Fibroblast of lung (primary cell): ENCODE data around the gene C16orf87. TPM values are rescaled to one million over a fixed set of nuclear protein-coding genes. Genes with fewer than 3 reads are reported as not detected.

Experiments
- DNase-seq, 2 donors: peaks; one replicate each; pipeline versions ENCODE4 v3.0.0 to v3.0.0-alpha.2; 2010; ENCODE audit warnings: low read depth in 2 of 2
- H2AFZ ChIP-seq: 2 replicates; pipeline ENCODE4 v1.5.1; 2012; ENCODE audit warnings: low read length, control low read depth, inconsistent platforms
- H3K27ac ChIP-seq: 2 replicates; pipeline ENCODE4 v1.5.1; 2011; ENCODE audit warnings: low read length, control low read depth; ENCODE audit not compliant: insufficient read depth
- H3K27me3 ChIP-seq: 2 replicates; pipeline ENCODE4 v1.5.1; 2011; ENCODE audit warnings: mild to moderate bottlenecking, low read length; ENCODE audit not compliant: control insufficient read depth, insufficient read depth
- H3K36me3 ChIP-seq: 2 replicates; pipeline ENCODE4 v1.5.1; 2011; ENCODE audit warnings: low read length; ENCODE audit not compliant: control insufficient read depth, insufficient read depth
- H3K4me1 ChIP-seq: 2 replicates; pipeline ENCODE4 v1.5.1; 2011; ENCODE audit warnings: low read length; ENCODE audit not compliant: control insufficient read depth, insufficient read depth; ENCODE audit errors: extremely low read depth
- H3K4me2 ChIP-seq: 2 replicates; pipeline ENCODE4 v1.5.1; 2011; ENCODE audit warnings: low read length, control low read depth; ENCODE audit not compliant: insufficient read depth; ENCODE audit errors: extremely low read depth
- H3K4me3 ChIP-seq, 4 experiments: fragments of 200-600 bp in 1 of 4; sonication (generic) in 1 of 4; replicated peaks in 1 of 4; 2 replicates each; pipeline ENCODE4 v1.5.1; 2011 to 2016; ENCODE audit warnings: low read length in 4 of 4, low read depth in 3 of 4, mild to moderate bottlenecking in 3 of 4, control low read depth in 2 of 4, inconsistent platforms in 1 of 4, mixed read lengths in 1 of 4; ENCODE audit not compliant: insufficient read depth in 1 of 4; ENCODE audit errors: control extremely low read depth in 1 of 4
- H3K79me2 ChIP-seq: 2 replicates; pipeline ENCODE4 v1.5.1; 2012; ENCODE audit warnings: mild to moderate bottlenecking, low read length, inconsistent platforms; ENCODE audit not compliant: control insufficient read depth, insufficient read depth
- H3K9ac ChIP-seq: 2 replicates; pipeline ENCODE4 v1.5.1; 2011; ENCODE audit warnings: mild to moderate bottlenecking, low read length, control low read depth; ENCODE audit not compliant: insufficient read depth
- H3K9me3 ChIP-seq: 2 replicates; pipeline ENCODE4 v1.5.1; 2012; ENCODE audit warnings: low read depth, low read length; ENCODE audit not compliant: control insufficient read depth, insufficient read depth
- H4K20me1 ChIP-seq: 2 replicates; pipeline ENCODE4 v1.5.1; 2011; ENCODE audit warnings: low read length; ENCODE audit not compliant: control insufficient read depth, insufficient read depth; ENCODE audit errors: extremely low read depth
- EZH2 ChIP-seq: IDR thresholded peaks from 2 replicates; pipeline ENCODE4 v1.5.1; 2012; ENCODE audit warnings: low read length, control low read depth, mild to moderate bottlenecking; ENCODE audit errors: missing control alignments
- polyA plus RNA-seq, 2 donors: library from polyadenylated mRNA; depleted of rRNA in 1 of 2; stranded (reverse) in 1 of 2; unstranded in 1 of 2; fragments of >200 nt; gene quantifications; 2 replicates each; pipeline ENCODE4 v1.2.1, GENCODE V29; 2011 to 2012; ENCODE audit warnings: missing spikeins in 1 of 2
- total RNA-seq: library from RNA; depleted of rRNA; stranded (reverse); fragments of >200 nt; gene quantifications from 2 replicates; pipeline ENCODE4 v1.2.1, GENCODE V29; 2014
- TF ChIP-seq, protein P1 (sequence below), 2 donors: IDR thresholded peaks in 1 of 2; conservative IDR thresholded peaks in 1 of 2; 1 replicate in 1 of 2; 2 replicates in 1 of 2; pipeline ENCODE4 v1.5.1; 2011 to 2012; ENCODE audit warnings: low read length in 2 of 2, control low read depth in 1 of 2, inconsistent platforms in 1 of 2, low read depth in 1 of 2, mild to moderate bottlenecking in 1 of 2

C16orf87 gene
- total and polyA plus RNA-seq, 2 donors (not counting 1 experiment from before 2014, with no cell fraction given) = 11.6 to 12.1 TPM

DNA sequence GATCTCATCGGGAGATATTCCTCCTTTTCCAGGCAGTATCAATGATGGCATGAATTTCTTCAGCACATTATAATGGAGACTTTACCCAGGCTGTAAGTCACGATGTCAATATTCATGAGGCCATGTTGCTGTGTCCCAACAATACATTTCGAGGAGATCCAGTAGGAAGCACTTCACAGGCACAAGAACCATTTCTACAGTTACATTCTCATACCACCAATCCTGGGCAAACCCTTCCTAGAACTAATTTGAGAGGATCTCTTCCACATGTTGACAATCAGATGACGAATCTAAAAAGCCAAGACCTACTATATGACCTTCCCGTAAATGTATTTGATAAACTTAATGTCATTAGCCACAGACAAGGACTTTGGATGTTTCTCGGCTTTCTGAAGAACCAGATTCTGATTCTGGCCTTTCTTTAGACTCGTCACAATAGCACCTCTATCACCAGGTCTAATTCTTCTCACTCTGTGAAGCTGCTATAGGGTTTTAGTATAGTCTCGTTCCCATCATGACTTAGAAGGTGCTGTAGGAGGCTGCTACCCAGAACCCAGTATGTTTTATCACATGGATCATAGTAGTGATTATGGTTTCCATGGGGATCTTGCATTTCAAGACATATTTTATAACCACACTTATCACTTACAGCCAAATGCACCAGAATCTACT lies 40.2 kb downstream of the C16orf87 start:
- Histone ChIP-seq H2AFZ (peak overlapping the region; percentile 94), H3K9me3 (no peaks in the 10 kb centered on the region), H3K4me3 (peak overlapping the region in 3 of 4 experiments; percentile 51 to 67 (median 66)), H3K27me3 (no peaks in the 10 kb centered on the region), H3K4me2 (peak overlapping the region; percentile 70), H4K20me1 (no peaks in the 10 kb centered on the region), H3K9ac (no peak overlapping the region), H3K79me2 (no peaks in the 10 kb centered on the region), H3K27ac (no peak overlapping the region), H3K4me1 (no peaks in the 10 kb centered on the region), H3K36me3 (no peaks in the 10 kb centered on the region)
- peak in 1 of 2 donors; percentile 6 for DNase-seq
- TF ChIP-seq, protein P1, sequence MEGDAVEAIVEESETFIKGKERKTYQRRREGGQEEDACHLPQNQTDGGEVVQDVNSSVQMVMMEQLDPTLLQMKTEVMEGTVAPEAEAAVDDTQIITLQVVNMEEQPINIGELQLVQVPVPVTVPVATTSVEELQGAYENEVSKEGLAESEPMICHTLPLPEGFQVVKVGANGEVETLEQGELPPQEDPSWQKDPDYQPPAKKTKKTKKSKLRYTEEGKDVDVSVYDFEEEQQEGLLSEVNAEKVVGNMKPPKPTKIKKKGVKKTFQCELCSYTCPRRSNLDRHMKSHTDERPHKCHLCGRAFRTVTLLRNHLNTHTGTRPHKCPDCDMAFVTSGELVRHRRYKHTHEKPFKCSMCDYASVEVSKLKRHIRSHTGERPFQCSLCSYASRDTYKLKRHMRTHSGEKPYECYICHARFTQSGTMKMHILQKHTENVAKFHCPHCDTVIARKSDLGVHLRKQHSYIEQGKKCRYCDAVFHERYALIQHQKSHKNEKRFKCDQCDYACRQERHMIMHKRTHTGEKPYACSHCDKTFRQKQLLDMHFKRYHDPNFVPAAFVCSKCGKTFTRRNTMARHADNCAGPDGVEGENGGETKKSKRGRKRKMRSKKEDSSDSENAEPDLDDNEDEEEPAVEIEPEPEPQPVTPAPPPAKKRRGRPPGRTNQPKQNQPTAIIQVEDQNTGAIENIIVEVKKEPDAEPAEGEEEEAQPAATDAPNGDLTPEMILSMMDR (conservative IDR thresholded peaks at IDR 0.05 in 1 of 2, IDR thresholded peaks at IDR 0.05 in 1 of 2; ENCODE audit: low read depth in 1 of 2, low read length in 2 of 2) = no peak

DNA sequence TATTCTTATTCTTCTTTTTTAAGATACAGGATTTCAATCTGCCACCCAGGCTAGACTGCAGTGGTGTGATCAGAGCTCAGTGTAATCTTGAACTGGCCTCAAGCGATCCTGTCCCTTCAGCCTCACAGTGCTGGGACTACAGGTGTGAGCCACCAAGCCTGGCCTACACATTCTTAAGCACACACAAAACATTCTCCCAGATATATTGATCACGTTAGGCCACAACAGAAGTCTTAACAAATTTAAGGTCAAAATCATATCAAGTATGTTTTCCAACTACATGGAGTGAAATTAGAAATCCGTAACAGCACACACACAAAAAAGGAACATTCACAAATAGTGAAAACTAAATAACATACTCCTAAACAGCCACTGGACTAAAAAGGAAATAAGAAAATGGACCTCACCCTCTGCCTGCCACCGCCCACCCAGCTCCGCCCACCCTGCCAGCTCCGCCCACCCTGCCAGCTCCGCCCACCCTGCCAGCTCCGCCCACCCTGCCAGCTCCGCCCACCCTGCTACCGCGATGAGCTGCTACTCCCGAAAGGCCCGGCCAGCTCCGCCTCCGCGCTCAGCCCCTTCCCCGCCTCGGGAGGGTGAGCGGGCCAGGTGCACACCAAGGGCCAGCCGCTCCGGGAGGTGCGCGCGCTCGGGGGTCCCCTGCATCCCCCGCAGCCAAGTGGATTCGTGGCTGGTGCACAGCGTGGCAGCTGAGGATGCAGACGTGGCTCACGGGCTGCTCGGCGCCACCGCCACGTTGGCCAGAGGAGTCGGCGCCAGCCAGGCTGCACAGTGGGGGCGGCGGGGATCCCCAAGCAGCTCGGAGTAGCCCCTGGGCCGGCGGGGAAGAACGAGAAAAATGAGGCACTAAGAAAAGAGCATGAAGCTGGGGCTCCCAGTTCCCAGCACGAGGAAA lies 41.2 kb downstream of the C16orf87 start:
- peak overlapping the region; percentile 52 for H3K27ac ChIP-seq
- no peak for TF ChIP-seq EZH2
- TF ChIP-seq, protein P1 (conservative IDR thresholded peaks at IDR 0.05 in 1 of 2, IDR thresholded peaks at IDR 0.05 in 1 of 2; ENCODE audit: low read depth in 1 of 2, low read length in 2 of 2) = no peak
- H3K9ac ChIP-seq = peak overlapping the region; percentile 69
- H3K9me3 ChIP-seq = no peaks in the 10 kb centered on the region
- H4K20me1 ChIP-seq = no peaks in the 10 kb centered on the region
- H2AFZ ChIP-seq = peak overlapping the region; percentile 94
- H3K4me2 ChIP-seq = peak overlapping the region; percentile 70
- peak; percentile 64 to 67 for DNase-seq
- no peaks in the 10 kb centered on the region for H3K79me2 ChIP-seq
- H3K27me3 ChIP-seq = no peaks in the 10 kb centered on the region
- no peaks in the 10 kb centered on the region for H3K36me3 ChIP-seq
- H3K4me3 ChIP-seq = peak overlapping the region; percentile 51 to 67 (median 65)
- H3K4me1 ChIP-seq = no peaks in the 10 kb centered on the region

DNA sequence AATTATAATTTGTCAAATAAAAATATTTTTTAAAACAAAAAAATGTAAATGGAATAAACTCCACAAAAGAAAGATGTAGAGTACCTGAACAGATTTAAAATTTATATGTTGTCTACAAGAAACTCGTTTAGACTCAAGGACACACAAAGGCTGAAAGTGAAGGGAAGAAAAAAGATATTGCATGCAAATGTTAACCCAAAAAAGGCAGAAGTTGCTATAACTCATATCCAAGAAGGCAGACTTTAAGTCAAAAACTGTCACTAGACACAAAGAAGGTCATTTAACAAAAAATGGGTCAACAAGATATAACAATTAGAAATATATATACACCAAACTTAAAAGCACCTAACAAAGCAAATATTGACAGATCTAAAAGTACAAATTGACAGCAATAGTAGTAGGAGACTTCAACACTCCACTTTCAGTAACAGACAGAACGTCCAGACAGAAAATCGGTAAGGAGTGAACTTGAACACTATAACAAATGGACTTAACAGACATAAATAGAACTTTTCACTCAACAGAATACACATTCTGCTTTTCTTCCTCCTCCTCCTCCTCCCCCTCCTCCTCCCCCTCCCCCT lies 42.0 kb downstream of the C16orf87 start:
- no peak overlapping the region for H3K4me3 ChIP-seq
- no peaks in the 10 kb centered on the region for H3K27me3 ChIP-seq
- no peak overlapping the region for H3K9ac ChIP-seq
- H3K4me2 ChIP-seq = no peak overlapping the region
- H3K4me1 ChIP-seq = no peaks in the 10 kb centered on the region
- H2AFZ ChIP-seq = no peak overlapping the region
- no peak overlapping the region for H3K27ac ChIP-seq
- H3K79me2 ChIP-seq = no peaks in the 10 kb centered on the region
- no peaks in the 10 kb centered on the region for H4K20me1 ChIP-seq
- no peaks in the 10 kb centered on the region for H3K36me3 ChIP-seq
- TF ChIP-seq, protein P1 (conservative IDR thresholded peaks at IDR 0.05 in 1 of 2, IDR thresholded peaks at IDR 0.05 in 1 of 2; ENCODE audit: low read depth in 1 of 2, low read length in 2 of 2) = no peak
- TF ChIP-seq EZH2 = no peak
- H3K9me3 ChIP-seq = no peaks in the 10 kb centered on the region
- no peak for DNase-seq
